Upper lobe of left lung (tissue), 6 donors: ENCODE data around the gene TSPAN1. TPM values are rescaled to one million over a fixed set of nuclear protein-coding genes. Genes with fewer than 3 reads are reported as not detected.

Source experiments
- ATAC-seq, 2 donors: fragments of 200-7000 bp; cut with Tn5 transposase; one replicate each; pipeline ENCODE4 v1.9.1; 2022; ENCODE audit warnings: mild to moderate bottlenecking in 2 of 2, moderate library complexity in 2 of 2; ENCODE audit not compliant: low FRiP score in 2 of 2
- DNase-seq, 2 donors: peaks; one replicate each; pipeline ENCODE4 v3.0.0-alpha.2; 2019 to 2020
- H3K27ac ChIP-seq, 4 donors: fragments of 200-600 bp; sonication (generic); one replicate each; pipeline ENCODE4 v1.5.1; 2016 to 2019
- H3K27me3 ChIP-seq, 4 donors: fragments of 200-600 bp; sonication (generic); one replicate each; pipeline ENCODE4 v1.5.1; 2017 to 2019
- H3K36me3 ChIP-seq, 4 donors: fragments of 200-600 bp; sonication (generic); one replicate each; pipeline ENCODE4 v1.5.1; 2016 to 2019
- H3K4me1 ChIP-seq, 4 donors: fragments of 200-600 bp; sonication (generic); one replicate each; pipeline ENCODE4 v1.5.1; 2018 to 2019
- H3K4me3 ChIP-seq, 4 donors: fragments of 200-600 bp; sonication (generic); one replicate each; pipeline ENCODE4 v1.5.1; 2017 to 2019; ENCODE audit warnings: mild to moderate bottlenecking in 2 of 4, moderate library complexity in 1 of 4
- H3K9me3 ChIP-seq, 4 donors: fragments of 200-600 bp; sonication (generic); one replicate each; pipeline ENCODE4 v1.5.1; 2018 to 2019
- EP300 ChIP-seq, 4 donors: sonication (generic); formaldehyde crosslinking; IDR thresholded peaks; one replicate each; pipeline ENCODE4 v1.5.1; 2017; ENCODE audit warnings: antibody characterized with exemption in 4 of 4, control low read depth in 2 of 4
- POLR2A ChIP-seq, 4 donors: fragments of 450-650 bp; IDR thresholded peaks; one replicate each; pipeline ENCODE4 v1.5.1; 2016 to 2017; ENCODE audit warnings: antibody characterized with exemption in 4 of 4, mild to moderate bottlenecking in 2 of 4
- POLR2AphosphoS5 ChIP-seq, 2 donors: sonication (generic); formaldehyde crosslinking; IDR thresholded peaks; one replicate each; pipeline ENCODE4 v1.5.1; 2017; ENCODE audit warnings: antibody characterized with exemption in 2 of 2
- WGBS, 2 donors: methylation state at CpG; one replicate each; pipeline ENCODE4 v1.1.5; 2017 to 2018; 5-methylcytosine and 5-hydroxymethylcytosine counted together
- total RNA-seq, 6 donors: library from RNA; depleted of rRNA in 4 of 6; stranded (reverse); fragments of >200 nt in 4 of 6; gene quantifications; one replicate each; pipeline versions ENCODE4 v1.1.0 to v1.2.1, GENCODE V29; 2016 to 2021
- TF ChIP-seq, protein P1 (sequence below), 6 experiments: fragments of 450-650 bp in 4 of 6; fragments of 200-600 bp in 2 of 6; sonication (generic) in 2 of 6; IDR thresholded peaks; one replicate each; pipeline ENCODE4 v1.5.1; 2016 to 2019; ENCODE audit warnings: antibody characterized with exemption in 6 of 6
- donor health status: DM: no; HTN: no; CAD: no; lungs with moderate emphysema.
- donor health status: DM: no; HTN: yes; CAD: no; lungs with severe emphysema.

Gene TSPAN1
- total RNA-seq, 6 donors from 2014 or later, result 12.2 to 109 (median 31.2) TPM

DNA sequence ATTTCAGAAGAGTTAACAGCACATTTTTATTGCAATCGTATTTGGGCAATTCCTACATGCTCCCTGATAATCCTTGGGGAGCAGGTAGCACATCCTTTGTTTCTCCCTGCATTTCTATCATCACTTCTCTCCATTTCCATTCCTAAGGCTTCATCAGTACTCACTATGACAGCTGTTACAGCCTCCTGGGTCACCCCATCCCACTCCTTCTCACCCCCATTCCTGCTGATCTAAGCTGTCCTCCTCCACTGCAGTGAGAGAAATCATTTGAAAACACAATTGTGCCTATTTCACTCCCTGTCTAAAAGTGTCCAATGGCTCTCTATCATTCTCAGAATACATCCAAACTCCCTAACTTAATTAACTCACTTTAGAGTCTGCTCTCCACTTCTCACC, 17.0 kb upstream of the TSPAN1 start:
- ATAC-seq, result no peak
- Histone ChIP-seq H3K9me3 (no peaks in the 10 kb centered on the region), H3K36me3 (no peaks in the 10 kb centered on the region), H3K27ac (no peak overlapping the region), H3K4me1 (no peaks in the 10 kb centered on the region), H3K4me3 (no peak overlapping the region), H3K27me3 (no peaks in the 10 kb centered on the region)
- TF ChIP-seq POLR2A (IDR thresholded peaks at IDR 0.05), result no peak
- no peak for TF ChIP-seq EP300 (IDR thresholded peaks at IDR 0.05)
- no peak for TF ChIP-seq POLR2AphosphoS5 (IDR thresholded peaks at IDR 0.05)
- TF ChIP-seq, protein P1, sequence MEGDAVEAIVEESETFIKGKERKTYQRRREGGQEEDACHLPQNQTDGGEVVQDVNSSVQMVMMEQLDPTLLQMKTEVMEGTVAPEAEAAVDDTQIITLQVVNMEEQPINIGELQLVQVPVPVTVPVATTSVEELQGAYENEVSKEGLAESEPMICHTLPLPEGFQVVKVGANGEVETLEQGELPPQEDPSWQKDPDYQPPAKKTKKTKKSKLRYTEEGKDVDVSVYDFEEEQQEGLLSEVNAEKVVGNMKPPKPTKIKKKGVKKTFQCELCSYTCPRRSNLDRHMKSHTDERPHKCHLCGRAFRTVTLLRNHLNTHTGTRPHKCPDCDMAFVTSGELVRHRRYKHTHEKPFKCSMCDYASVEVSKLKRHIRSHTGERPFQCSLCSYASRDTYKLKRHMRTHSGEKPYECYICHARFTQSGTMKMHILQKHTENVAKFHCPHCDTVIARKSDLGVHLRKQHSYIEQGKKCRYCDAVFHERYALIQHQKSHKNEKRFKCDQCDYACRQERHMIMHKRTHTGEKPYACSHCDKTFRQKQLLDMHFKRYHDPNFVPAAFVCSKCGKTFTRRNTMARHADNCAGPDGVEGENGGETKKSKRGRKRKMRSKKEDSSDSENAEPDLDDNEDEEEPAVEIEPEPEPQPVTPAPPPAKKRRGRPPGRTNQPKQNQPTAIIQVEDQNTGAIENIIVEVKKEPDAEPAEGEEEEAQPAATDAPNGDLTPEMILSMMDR (IDR thresholded peaks at IDR 0.05), result no peak
- 87 to 91% methylated on average over 1 of the region's 1 CpG for WGBS, 2 donors
- DNase-seq, result no peak

DNA sequence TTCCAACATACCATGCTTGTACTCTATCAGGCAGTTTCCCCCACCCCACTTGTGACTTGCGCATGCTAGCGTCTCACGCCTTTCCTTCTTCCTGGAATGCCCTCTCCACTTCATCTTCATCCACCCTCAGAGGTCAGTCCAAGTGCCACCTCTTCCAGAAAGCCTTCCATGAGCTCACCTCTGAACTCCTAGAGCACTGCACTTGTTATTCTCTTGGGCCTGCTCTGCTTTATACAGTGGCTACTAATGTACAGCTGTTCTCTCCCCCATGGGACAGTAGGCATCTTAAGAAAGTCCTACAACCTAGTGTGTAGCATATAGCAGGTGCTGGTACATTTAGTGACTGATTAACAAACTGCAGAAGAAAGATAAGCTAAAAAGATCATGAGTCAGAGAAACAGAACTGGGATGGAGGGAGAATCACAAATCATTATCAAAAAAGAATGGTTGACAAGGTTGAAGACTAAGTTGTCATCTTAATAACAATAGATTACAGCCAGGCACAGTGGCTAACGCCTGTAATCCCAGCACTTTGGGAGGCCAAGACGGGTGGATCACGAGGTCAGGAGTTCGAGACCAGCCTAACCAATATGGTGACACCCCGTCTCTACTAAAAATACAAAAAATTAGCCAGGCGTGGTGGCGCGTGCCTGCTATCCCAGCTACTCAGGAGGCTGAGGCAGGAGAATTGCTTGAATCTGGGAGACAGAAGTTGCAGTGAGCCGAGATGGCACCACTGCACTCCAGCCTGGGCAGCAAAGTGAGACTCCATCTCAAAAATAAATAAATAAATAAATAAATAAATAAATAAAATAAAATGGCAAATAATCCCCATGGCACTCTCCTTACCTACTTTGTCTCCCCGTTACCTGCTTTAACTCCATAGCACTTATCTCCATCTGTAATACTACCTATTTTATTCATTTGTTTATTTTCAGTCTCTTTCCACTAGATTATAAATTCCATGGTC, 16.3 kb upstream of the TSPAN1 start:
- H3K36me3 ChIP-seq, result no peaks in the 10 kb centered on the region
- H3K4me1 ChIP-seq, result no peaks in the 10 kb centered on the region
- DNase-seq (no peak), ATAC-seq (no peak)
- TF ChIP-seq, protein P1 (IDR thresholded peaks at IDR 0.05), result no peak
- no peak for TF ChIP-seq POLR2AphosphoS5 (IDR thresholded peaks at IDR 0.05)
- TF ChIP-seq EP300 (IDR thresholded peaks at IDR 0.05), result no peak
- TF ChIP-seq POLR2A (IDR thresholded peaks at IDR 0.05), result no peak
- H3K27ac ChIP-seq, result no peak overlapping the region
- H3K9me3 ChIP-seq, result no peaks in the 10 kb centered on the region
- WGBS, 2 donors, result 84 to 90% methylated on average over 13 of the region's 13 CpGs
- no peak overlapping the region for H3K4me3 ChIP-seq
- no peaks in the 10 kb centered on the region for H3K27me3 ChIP-seq

DNA sequence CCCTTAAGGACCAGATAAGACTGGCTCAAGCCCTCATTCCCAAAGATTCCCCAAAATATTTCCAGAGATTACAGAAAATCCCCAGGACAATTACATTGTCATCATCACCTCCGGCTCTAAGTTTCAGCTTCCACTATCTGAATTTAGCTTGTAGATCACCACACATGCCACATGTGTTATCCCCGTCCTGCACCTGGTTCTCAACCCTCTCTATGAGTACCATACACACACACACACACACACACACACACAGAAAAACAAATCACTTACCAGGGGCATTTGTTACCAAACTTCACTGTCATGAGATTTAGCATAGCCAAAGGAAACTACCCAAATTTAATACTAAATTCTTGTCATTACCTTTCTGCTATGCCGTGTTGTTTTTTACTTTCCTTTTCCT, 15.4 kb upstream of the TSPAN1 start:
- no peak overlapping the region for H3K27ac ChIP-seq
- no peaks in the 10 kb centered on the region for H3K36me3 ChIP-seq
- no peaks in the 10 kb centered on the region for H3K4me1 ChIP-seq
- TF ChIP-seq POLR2A (IDR thresholded peaks at IDR 0.05) (no peak), EP300 (IDR thresholded peaks at IDR 0.05) (no peak), POLR2AphosphoS5 (IDR thresholded peaks at IDR 0.05) (no peak)
- TF ChIP-seq, protein P1 (IDR thresholded peaks at IDR 0.05), result no peak
- no peaks in the 10 kb centered on the region for H3K9me3 ChIP-seq
- no peak for DNase-seq
- ATAC-seq, result no peak
- WGBS, 2 donors, result 72 to 81% methylated on average over 3 of the region's 3 CpGs
- H3K4me3 ChIP-seq, result no peak overlapping the region
- no peaks in the 10 kb centered on the region for H3K27me3 ChIP-seq

DNA sequence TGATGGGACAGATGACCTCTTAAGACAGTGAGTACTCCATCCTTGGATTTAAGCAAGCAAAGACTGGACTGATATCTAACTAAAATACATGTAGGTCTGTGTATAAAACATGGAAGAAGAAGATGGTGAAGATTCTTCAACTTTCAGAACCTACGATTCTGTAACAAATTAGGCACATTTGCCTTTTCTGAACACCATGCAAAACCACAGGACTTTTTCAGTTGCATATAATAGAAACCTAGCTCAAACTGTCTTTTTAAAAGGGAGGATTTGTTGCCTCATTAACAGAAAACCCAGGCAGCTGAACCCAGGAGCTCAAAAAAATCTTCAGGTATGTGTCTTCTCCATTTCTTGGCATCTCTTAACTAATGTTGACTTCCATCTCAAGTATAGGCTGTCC, 14.7 kb upstream of the TSPAN1 start:
- no peaks in the 10 kb centered on the region for H3K36me3 ChIP-seq
- H3K4me1 ChIP-seq, result no peaks in the 10 kb centered on the region
- no peak overlapping the region for H3K27ac ChIP-seq
- 93% methylated on average over 1 of the region's 1 CpG for WGBS, 2 donors
- no peaks in the 10 kb centered on the region for H3K9me3 ChIP-seq
- no peak for TF ChIP-seq POLR2A (IDR thresholded peaks at IDR 0.05)
- TF ChIP-seq, protein P1 (IDR thresholded peaks at IDR 0.05), result no peak
- no peak for TF ChIP-seq EP300 (IDR thresholded peaks at IDR 0.05)
- no peak for ATAC-seq
- no peak overlapping the region for H3K4me3 ChIP-seq
- DNase-seq, result no peak
- no peaks in the 10 kb centered on the region for H3K27me3 ChIP-seq
